ENCODE data around the gene RAB29.

DNA sequence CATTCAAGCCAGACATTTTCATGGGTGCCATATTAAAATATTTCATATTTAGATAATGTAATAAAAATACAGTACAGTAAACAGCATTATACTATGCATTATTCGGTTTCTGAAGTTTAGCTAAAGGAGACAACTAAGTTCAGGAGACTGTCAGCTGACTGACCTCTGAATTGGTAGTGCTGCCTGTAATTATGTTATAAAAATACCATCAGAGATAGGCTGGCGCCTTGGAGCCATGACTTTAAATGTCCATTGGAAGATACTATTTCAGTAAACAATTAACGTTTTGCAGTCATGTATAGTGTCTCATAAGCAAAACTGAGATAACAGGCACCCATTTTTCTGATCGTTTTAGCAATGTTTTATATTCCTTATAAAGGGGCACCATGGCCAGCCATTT, 11.3 kb upstream of the RAB29 start:
- TF ChIP-seq ELF4 (IDR thresholded peaks at IDR 0.05), result no peak
- TF ChIP-seq ZNF384 (IDR thresholded peaks at IDR 0.05), result no peak
- no peak for TF ChIP-seq ARNT (IDR thresholded peaks at IDR 0.05)
- TF ChIP-seq BHLHE40 (IDR thresholded peaks at IDR 0.05; ENCODE audit: borderline replicate concordance), result no peak
- no peak for TF ChIP-seq SUZ12 (IDR thresholded peaks at IDR 0.05)
- no peak for TF ChIP-seq SP1 (IDR thresholded peaks at IDR 0.05)
- TF ChIP-seq FOXM1 (IDR thresholded peaks at IDR 0.05; ENCODE audit: borderline replicate concordance), result no peak
- TF ChIP-seq FOXK2 (IDR thresholded peaks at IDR 0.05), result no peak
